HCT116 (cell line): ENCODE results near the gene GRIN2A.

Experiments
- CTCF ChIP-seq, 3 experiments: fragments of 200-600 bp in 1 of 3; sonication (generic) in 1 of 3; IDR thresholded peaks in 2 of 3; conservative IDR thresholded peaks in 1 of 3; 2 replicates each; pipeline ENCODE4 v1.5.1; 2012 to 2017; ENCODE audit warnings: low read depth in 2 of 3, low read length in 2 of 3, antibody characterized with exemption in 1 of 3, borderline replicate concordance in 1 of 3, control low read depth in 1 of 3, mild to moderate bottlenecking in 1 of 3, mixed read lengths in 1 of 3, mixed run types in 1 of 3, moderate library complexity in 1 of 3; ENCODE audit not compliant: insufficient read depth in 1 of 3
- EZH2 ChIP-seq: fragments of 200-600 bp; sonication (generic); IDR thresholded peaks from 2 replicates; pipeline ENCODE4 v1.6.1; 2017; ENCODE audit warnings: antibody characterized with exemption, mixed run types
- POLR2A ChIP-seq: IDR thresholded peaks from 2 replicates; pipeline ENCODE4 v1.7.0; 2011; ENCODE audit warnings: borderline replicate concordance; ENCODE audit not compliant: insufficient read depth, insufficient read length; ENCODE audit errors: extremely low read depth
- ZBTB33 ChIP-seq: IDR thresholded peaks from 2 replicates; pipeline ENCODE4 v1.6.1; 2011; ENCODE audit warnings: mild to moderate bottlenecking, low read length, moderate library complexity; ENCODE audit not compliant: insufficient replicate concordance; ENCODE audit errors: extremely low read depth
- TF ChIP-seq, protein P1 (sequence below): IDR thresholded peaks from 2 replicates; pipeline ENCODE4 v1.6.1; 2012

DNA sequence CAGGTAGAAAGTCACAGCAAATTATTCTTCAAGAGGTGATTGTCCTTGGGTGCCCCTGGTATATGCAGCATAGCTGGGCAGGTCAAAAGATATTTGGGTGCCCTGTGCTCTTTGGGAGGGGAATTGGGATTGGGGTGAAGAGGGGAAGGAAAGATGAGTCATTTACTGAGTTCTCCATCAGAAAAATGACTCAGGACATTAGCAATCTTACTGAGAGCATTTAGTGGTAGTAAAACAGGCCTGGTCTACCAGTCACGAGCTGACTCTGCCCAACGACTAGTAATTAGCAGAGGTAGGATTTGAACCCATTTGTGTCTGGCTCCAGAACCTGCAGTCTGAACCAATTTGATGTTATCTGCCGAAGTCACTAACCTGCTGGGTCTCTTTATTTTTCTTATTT is 6.0 kb upstream of the GRIN2A start:
- TF ChIP-seq ZBTB33 (no peak), POLR2A (no peak), EZH2 (no peak), CTCF (IDR thresholded peaks at IDR 0.05 in 2 of 3, conservative IDR thresholded peaks at IDR 0.05 in 1 of 3; ENCODE audit: borderline replicate concordance in 1 of 3, insufficient read depth in 1 of 3, low read depth in 2 of 3, low read length in 2 of 3) (no peak)
- TF ChIP-seq, protein P1, sequence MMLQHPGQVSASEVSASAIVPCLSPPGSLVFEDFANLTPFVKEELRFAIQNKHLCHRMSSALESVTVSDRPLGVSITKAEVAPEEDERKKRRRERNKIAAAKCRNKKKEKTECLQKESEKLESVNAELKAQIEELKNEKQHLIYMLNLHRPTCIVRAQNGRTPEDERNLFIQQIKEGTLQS = no peak
